ENCODE data around the gene MTM1. TPM values are rescaled to one million over a fixed set of nuclear protein-coding genes. Genes with fewer than 3 reads are reported as not detected.

MTM1 gene
- total and polyA plus RNA-seq, 9 of the 15 experiments (the other 6 are each of a cell fraction or from before 2014, with no cell fraction given), result 5.6 to 13.3 (median 9.5) TPM

- TF ChIP-seq ZBTB26 (CRISPR knock-in tag; IDR thresholded peaks at IDR 0.05), result no peak
- TF ChIP-seq OTX1 (CRISPR knock-in tag; IDR thresholded peaks at IDR 0.05), result no peak
- TF ChIP-seq NR3C1 (CRISPR knock-in tag; IDR thresholded peaks at IDR 0.05), result no peak
- peak; percentile 92 for TF ChIP-seq VEZF1 (CRISPR knock-in tag; IDR thresholded peaks at IDR 0.05)
- no peak for TF ChIP-seq SMARCB1 (IDR thresholded peaks at IDR 0.05; ENCODE audit: insufficient read length, low read depth)
- no peak for TF ChIP-seq ZNF436 (CRISPR knock-in tag; IDR thresholded peaks at IDR 0.05)
- TF ChIP-seq RAD21 (CRISPR knock-in tag; conservative IDR thresholded peaks at IDR 0.05 in 1 of 2, IDR thresholded peaks at IDR 0.05 in 1 of 2), result no peak
- peak; percentile 54 for TF ChIP-seq KDM5B (IDR thresholded peaks at IDR 0.05; ENCODE audit: insufficient replicate concordance, low read depth, low read length)
- peak; percentile 71; the same call in 1 of the 2 replicates for TF ChIP-seq PHF8 (IDR thresholded peaks at IDR 0.05; ENCODE audit: borderline replicate concordance, low read length)
- TF ChIP-seq ZBTB7A (IDR thresholded peaks at IDR 0.05; ENCODE audit: borderline replicate concordance, control insufficient read depth, low read depth, low read length), result peak; percentile 71; the same call in 1 of the 2 replicates
- no peak for TF ChIP-seq ATF7 (IDR thresholded peaks at IDR 0.05)
- peak; percentile 64 for TF ChIP-seq HNRNPLL (IDR thresholded peaks at IDR 0.05; ENCODE audit: low read depth, low read length, poor library complexity, severe bottlenecking)
- no peak for TF ChIP-seq KDM1A (IDR thresholded peaks at IDR 0.05)
- no peak for TF ChIP-seq NFIC (IDR thresholded peaks at IDR 0.05)
- TF ChIP-seq IRF1 (CRISPR knock-in tag; IDR thresholded peaks at IDR 0.05; ENCODE audit: borderline replicate concordance), result no peak
- TF ChIP-seq EZH2 (IDR thresholded peaks at IDR 0.05; ENCODE audit: borderline replicate concordance, low read depth, low read length), result no peak
- TF ChIP-seq MTA2 (IDR thresholded peaks at IDR 0.05; ENCODE audit: low read depth), result no peak
- TF ChIP-seq ZNF165 (CRISPR knock-in tag; IDR thresholded peaks at IDR 0.05; ENCODE audit: borderline replicate concordance), result no peak
- TF ChIP-seq ELK3 (CRISPR knock-in tag; IDR thresholded peaks at IDR 0.05), result no peak
- TF ChIP-seq SNAPC5 (CRISPR knock-in tag; IDR thresholded peaks at IDR 0.05), result no peak
Observed at GRCh38 chrX:150692831-150693724, 124.7 kb downstream of the MTM1 start, which contains the start of gene MTMR1 (continued).
